UCSD-AML1 (cell line): ENCODE results near the gene PRAMEF11.
"Not testable (repeated sequence)": the region's sequence is repeated elsewhere in the genome, so short reads cannot be mapped to it uniquely, and the experiment has no call there.

ENCODE experiments used
- DNase-seq: peaks from one replicate; lab custom pipeline; 2025; ENCODE audit not compliant: unreplicated experiment; lab: John Stamatoyannopoulos, UW

Gene PRAMEF11

DNA sequence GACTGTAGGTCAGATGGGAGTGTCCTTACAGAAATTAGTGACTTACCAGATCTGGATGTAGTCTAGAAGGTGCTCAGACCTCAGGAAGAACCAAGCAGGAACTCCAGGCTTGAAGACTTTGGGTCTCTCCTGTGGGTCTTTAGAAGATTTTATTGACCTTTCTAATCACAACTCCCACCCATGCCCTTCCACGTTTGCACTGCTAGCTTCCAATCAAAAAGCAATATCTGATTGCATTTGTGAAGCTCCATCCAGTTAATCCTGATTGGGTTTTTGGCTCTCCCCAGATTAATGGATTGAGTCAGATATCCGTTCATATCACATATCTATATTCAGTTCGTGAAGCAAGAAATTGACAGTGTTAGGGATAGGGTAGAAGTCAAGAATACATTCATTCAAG lies at the start of gene PRAMEF11:
Gene PRAMEF11, minus strand, starts transcription at position 101 of the 400 bp plus-strand sequence. CDS start 2,621 bp downstream, outside the sequence.
- DNase-seq, result not testable (repeated sequence)

DNA sequence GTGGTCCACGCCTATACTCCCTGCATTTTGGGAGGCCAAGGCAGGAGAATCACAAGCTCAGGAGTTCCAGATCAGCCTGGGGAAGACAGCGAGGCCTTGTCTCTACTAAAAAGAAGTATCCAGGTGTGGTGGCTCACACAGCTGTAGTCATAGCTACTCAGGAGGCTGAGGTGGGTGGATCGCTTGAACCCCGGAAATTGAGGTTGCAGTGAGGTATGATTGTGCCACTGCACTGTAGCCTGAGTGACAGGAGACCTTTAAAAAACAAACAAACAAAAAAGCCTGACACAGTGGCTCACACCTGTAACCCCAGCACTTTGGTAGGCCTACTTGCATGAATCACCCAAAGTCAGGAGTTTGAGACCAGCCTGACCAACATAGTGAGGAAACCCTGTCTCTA lies 47.2 kb upstream of the PRAMEF11 start:
- not testable (repeated sequence) for DNase-seq

DNA sequence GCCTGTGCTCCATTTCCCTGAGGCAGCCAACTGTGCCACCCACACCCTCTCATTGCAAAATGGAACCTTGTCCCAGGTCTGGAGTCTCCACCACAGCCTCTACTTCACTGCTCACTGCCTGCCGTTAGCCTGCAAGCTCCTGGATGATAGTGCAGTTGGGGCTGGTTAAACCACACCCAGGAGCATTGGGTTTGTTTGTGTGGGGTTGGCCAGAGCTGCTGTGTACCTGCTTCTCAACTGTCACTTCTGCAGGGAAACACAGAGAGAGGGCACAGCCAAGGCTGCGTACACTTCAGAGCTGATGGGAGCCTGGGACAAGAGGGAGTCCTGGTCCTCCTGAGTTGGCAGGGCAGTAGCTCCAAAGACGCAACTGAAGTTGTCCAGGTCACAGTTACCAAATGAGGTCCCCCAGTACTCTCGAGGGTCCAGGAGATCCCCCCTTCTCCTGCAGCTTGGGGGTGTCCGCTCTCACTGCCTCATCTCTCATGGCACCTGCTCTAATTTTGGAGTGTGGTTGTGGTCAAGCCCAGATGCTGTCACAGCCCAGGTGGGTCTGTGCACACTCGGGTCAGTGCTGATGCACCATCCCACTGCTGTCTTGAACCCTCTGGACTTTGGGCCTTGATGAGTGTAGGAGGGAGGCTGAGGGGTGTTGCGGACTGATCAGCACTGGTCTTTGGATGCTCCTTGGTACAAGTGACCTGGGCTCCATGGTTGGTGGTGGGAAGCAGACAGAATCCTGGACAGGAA lies 32.1 kb upstream of the PRAMEF11 start:
- not testable (repeated sequence) for DNase-seq

DNA sequence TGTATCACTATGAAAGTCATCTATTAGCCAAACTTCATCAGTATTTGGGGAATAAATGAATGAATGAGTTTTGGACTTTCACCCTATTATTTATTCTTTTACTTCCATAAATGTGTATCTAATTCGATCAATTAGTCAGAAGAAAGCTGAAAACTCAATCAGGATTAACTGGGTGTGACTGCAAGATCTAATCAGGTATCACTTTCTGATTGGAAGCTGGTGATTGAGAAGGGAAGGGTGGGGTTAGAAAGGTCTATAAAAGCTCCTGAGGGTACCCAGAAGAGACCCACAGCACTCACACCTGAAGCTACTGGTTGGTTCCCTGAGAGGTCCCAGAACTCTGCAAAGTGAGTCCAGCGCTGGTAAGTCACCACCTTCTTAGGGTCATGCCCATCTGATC lies 25.6 kb upstream of the PRAMEF11 start, which contains the start of gene PRAMEF2:
Gene PRAMEF2, plus strand, starts transcription at position 301 of the 400 bp plus-strand sequence. CDS start 1,924 bp downstream, outside the sequence.
- DNase-seq, result not testable (repeated sequence)

DNA sequence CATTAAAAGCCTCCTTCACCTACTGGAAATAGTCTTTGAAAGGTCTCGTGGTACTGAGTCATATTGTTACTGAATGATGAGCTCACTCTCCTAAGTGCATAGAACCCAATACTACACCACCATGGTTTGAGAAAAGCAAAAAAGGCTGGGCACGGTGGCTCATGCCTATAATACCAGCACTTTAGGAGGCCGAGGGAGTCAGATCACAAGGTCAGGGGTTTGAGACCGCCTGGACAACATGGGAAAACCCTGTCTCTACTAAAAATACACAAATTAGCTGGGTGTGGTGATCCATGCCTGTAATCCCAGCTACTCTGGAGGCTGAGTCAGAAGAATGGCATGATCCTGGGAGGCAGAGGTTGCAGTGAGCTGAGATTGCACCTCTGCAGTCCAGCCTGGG lies 20.6 kb upstream of the PRAMEF11 start:
- no peak for DNase-seq

DNA sequence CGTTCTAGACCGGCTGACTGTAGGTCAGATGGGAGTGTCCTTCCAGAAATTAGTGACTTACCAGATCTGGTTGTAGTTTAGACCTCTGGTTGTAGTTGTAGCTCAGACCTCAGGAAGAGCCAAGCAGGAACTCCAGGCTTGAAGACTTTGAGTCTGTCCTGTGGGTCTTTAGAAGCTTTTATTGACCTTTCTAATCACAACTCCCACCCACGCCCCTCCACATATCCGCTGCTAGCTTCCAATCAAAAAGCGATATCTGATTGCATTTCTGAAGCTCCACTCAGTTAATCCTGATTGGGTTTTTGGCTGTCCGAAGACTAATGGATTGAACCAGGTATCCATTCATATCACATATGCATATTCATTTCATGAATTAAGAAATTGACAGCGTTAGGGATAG lies 17.4 kb upstream of the PRAMEF11 start, which contains the start of gene HNRNPCL1:
Gene HNRNPCL1, minus strand, starts transcription at position 101 of the 400 bp plus-strand sequence. CDS start 431 bp downstream, outside the sequence.
- not testable (repeated sequence) for DNase-seq

DNA sequence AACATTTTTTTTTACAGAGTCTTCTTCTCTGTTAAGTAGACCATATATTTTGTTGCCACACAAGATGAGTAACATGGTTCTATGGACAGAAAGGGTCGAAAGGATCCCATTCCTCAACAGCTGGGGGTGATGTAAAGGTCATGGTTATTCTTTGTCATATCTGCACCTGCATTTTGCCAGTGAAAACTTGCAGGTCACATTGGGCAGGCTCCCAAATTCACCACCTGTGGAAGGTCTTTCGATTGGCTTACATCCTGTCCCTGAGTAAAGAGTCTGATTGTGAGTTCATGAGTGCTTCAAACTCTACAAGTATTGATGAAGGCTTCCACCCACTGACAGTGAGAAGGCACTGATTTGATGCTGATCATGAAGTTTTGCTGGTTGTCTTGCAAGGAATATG lies 2.0 kb upstream of the PRAMEF11 start:
- DNase-seq, result not testable (repeated sequence)

DNA sequence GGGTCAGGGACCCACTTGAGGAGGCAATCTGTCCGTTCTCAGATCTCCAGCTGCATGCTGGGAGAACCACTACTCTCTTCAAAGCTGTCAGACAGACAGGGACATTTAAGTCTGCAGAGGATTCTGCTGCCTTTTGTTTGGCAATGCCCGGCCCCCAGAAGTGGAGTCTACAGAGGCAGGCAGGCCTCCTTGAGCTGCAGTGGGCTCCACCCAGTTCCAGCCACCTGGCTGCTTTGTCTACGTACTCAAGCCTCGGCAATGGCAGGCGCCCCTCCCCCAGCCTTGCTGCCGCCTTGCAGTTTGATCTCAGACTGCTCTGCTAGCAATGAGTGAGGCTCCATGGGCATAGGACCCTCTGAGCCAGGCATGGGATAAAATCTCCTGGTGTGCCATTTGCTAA lies 12.1 kb downstream of the PRAMEF11 start:
- not testable (repeated sequence) for DNase-seq

DNA sequence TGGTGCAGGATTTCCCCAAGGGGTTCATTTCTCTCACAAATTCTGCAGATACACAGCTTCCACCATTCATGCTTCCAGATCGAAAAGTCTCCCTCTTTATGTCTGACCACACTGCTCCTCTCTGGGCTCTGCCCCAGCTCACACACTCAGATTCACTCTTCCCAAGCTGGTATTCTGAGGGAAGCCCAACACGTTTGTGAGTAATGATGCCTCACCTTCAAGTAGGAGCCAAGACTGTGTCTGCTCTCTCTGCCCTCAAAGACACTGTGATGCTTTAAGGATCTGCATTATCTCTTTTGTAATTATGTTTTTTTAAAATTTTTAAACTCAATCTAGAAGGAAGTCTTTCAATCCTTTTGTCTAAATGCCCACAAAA lies 19.8 kb downstream of the PRAMEF11 start:
- DNase-seq, result no peak

DNA sequence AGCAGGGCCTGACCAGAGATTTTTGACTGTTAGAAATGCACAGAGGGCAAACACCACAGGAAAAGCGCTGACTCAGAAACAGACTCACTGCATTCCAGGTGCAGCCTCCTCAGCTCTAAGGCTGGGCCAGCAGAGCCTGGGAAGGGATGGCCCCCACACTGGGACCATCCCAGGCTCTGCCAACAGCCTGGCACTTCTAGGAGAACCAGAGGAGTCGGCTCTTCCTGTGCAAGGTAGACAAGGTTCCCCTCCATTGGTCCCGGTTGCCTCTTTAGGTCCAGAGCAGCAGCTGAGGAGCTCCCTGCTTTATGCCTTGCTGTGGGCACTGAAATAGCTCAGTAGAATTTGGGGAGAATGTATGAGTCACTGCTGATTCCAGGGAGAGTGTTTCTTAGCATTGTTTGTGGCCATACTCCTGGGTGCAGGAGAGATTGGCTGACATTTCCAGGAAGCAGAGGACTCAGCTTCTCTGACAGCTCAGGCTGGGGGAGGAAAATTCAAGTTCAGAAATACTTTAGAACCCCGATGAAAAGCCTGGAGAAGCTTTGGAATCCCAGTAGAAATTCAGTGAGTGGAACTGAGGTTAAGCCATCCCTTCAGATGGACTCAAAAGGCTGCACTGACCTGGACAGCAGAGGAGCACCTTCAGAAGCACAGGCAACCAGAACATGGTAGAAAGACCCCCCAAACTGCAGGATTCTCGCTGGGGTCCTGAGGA lies 20.4 kb downstream of the PRAMEF11 start:
- no peak for DNase-seq

DNA sequence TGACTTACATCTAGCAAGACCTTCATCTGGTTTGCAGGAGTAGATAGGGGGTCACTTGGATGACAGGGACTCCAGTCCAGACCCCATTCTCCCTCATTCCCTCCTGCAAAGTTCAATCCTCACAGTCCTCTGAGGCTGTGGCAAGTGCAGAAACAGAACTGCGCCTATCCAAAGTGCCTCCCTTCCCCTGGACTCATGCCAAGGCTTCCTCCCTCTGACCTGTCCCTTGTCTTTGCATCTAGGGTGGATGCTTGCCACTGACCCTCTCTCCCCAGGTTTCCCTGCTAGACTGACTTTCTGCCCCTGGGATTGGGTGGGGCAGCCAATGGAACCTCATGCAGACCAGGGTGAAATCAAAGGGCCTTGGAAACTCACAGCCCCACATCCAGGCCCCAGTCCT lies 21.3 kb downstream of the PRAMEF11 start:
- no peak for DNase-seq

DNA sequence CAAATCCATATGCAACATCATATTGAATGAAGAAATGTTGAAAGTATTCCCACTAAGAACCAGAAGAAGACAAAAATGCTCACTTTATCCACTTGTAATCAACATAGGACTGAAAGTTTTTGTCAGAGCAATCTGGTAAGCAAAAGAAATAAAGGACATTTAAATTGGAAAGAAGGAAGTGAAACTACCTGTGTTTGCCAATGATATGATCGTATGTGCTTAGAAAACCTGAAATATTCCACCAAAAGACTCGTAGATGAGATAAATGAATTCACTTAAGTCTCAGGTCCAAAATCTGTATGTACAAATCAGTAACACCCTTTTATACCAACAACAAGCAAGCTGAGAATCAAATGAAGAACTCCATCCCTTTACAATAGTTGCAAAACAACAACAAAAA lies 31.5 kb downstream of the PRAMEF11 start:
- DNase-seq, result no peak

DNA sequence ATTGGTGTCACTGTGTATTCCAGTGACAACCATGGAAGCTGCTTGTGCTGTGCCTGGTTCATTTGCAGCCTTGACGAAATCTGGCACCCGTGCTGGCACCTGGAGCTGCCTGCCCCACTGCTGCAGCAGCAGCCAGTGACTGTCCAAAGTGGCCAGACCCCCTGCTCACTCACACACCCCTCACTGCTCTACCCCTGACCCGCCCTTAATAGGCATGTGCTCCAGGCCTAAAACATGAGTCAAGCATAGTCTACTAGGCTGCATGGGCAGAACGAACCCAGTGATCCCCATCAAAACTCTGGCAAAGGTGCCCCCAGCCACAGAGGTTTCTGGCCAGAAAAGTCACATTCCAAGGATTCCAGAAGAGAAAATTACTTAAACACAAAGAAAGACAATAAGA lies 32.3 kb downstream of the PRAMEF11 start:
- DNase-seq, result no peak

DNA sequence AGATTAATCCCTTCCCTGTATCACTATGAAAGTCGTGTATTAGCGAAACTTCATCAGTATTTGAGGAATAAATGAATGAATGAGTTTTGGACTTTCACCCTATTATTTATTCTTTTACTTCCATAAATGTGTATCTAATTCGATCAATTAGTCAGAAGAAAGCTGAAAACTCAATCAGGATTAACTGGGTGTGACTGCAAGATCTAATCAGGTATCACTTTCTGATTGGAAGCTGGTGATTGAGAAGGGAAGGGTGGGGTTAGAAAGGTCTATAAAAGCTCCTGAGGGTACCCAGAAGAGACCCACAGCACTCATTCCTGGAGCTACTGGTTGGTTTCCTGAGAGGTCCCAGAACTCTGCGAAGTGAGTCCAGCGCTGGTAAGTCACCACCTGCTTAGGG lies 40.1 kb downstream of the PRAMEF11 start, which contains the start of gene PRAMEF1:
Gene PRAMEF1, plus strand, starts transcription at position 301 of the 400 bp plus-strand sequence. CDS start 1,831 bp downstream, outside the sequence.
- DNase-seq, result not testable (repeated sequence)

DNA sequence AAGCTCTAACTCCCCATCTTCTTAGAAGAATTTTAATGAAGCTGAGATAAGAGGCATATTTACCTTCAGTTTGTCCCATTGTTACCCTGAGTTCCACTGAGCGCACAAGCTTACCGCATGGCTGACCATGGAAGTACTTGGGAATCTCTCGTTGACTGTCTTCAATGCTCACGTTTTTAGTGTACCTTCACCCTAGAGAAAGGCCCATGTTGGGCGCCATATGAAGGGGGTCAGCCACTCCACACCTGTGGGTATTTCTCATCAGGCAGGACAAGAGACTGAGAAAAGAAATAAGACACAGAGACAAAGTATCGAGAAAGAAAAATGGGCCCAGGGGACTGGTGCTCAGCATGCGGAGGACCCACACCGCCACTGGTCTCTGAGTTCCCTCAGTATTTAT lies 46.5 kb downstream of the PRAMEF11 start:
- DNase-seq, result not testable (repeated sequence)

DNA sequence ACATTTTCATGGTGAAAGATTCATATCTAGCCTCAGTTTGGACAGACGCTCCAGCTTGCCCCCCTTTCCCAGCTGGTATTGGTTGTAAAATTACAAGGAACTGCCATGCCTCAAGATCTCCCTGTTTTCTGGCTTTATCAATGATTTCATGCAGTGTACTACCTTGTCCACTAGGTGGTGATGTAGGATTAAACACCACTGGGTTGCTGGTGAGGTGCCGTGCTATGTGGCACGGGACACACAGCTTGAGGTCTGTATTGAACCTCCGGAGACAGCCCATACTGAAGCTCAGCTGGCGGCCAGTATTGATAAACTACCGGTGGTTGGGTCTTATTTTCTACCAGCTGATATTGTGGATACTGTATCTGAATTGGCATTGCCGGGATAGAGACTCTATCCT lies 47.4 kb downstream of the PRAMEF11 start:
- DNase-seq, result not testable (repeated sequence)

DNA sequence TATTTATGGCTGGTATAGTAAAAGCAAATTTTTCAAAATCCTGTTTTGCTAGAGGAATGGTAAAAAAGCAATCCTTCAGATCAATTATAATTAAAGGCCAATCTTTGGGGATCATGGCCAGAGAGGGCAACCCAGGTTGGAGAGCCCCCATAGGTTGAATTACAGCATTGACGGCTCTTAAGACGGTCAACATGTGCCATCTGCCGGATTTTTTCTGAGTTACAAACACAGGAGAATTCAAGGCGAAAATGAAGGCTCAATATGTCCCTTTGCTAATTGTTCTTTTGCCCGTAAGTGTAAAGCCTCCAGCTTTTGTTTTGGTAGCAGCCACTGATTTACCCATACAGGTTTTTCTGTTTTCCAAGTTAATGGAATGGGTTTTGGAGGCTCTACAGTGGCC lies 49.7 kb downstream of the PRAMEF11 start:
- not testable (repeated sequence) for DNase-seq

DNA sequence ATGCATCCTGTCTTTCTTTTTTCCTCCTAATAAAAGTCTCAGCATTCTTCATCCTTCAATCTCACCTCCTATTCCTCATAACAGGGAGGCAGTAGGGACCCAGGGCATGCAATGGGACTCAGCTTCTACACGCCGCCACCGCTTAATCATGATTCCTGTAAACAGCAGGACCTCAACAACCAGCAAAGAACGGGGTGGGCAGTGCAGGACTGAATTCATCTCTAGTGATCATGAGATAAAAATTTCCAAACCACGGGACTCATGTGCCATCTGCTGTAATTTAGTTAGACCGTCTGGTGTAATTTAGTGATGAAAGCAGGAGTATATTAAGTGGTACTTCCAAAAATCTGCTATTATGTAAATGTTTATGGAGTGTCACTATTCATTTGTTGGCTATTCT lies 52.3 kb downstream of the PRAMEF11 start:
- DNase-seq, result no peak

DNA sequence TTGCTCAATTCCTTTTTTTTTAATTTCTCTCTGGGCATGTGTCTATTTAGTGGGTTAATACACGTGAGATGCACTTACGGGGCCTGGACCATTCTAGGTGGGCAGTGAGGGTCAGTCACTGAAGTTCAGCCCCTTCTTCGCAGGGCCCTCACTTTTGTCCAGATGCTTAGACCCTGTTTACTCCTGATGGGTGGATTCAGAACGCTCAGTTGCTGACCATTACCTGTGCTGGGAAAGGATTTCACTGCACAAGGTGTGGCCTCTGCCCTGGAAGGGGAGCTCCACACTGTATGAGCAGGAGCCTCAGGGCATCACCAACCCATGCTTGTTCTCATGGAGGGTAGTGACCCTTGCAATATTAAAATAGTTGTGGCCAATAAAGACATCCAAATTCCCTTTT lies 53.1 kb downstream of the PRAMEF11 start:
- no peak for DNase-seq

DNA sequence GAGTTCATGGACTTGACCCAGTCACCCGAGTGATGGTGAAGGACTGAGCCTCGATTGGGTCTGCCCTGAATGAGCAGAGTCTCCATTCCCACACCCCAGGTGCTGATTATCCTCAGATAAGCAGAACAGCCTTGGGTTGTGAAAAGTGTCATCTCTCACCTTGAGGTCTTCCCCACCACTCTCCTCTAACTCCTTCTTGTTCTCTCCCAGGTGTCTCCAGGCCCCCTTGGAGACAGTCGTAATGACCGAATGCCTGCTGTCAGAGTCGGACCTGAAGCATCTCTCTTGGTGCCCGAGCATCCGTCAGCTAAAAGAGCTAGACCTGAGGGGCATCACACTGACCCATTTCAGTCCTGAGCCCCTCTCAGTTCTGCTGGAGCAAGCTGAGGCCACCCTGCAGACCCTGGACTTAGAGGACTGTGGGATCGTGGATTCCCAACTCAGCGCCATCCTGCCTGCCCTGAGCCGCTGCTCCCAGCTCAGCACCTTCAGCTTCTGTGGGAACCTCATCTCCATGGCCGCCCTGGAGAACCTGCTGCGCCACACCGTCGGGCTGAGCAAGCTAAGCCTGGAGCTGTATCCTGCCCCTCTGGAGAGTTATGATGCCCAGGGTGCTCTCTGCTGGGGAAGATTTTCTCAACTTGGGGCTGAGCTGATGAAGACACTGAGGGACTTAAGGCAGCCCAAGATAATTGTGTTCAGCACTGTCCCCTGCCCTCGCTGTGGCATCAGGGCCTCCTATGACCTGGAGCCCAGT lies 54.2 kb downstream of the PRAMEF11 start:
- no peak for DNase-seq

DNA sequence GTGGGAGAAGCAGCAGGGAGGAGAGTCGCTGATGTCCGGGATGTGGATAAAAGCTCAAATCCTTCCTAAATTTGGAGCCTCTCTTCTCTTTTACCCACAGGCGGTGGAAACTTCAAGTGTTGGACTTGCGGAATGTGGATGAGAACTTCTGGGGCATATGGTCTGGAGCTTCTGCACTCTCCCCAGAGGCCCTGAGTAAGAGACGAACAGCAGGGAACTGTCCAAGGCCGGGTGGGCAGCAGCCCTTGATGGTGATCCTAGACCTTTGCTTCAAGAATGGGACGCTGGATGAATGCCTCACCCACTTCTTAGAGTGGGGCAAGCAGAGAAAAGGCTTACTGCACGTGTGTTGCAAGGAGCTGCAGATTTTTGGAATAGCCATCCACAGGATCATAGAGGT lies 55.8 kb downstream of the PRAMEF11 start:
- no peak for DNase-seq
